GM23248 (cell line): ENCODE results near the gene C10orf105.

Experiments used
- EZH2 ChIP-seq: fragments of 200-600 bp; sonication (generic); IDR thresholded peaks from 2 replicates; pipeline ENCODE4 v1.6.1; 2018; ENCODE audit warnings: antibody characterized with exemption, mild to moderate bottlenecking; ENCODE audit not compliant: insufficient read depth, poor library complexity, severe bottlenecking
- EZH2phosphoT487 ChIP-seq: fragments of 200-600 bp; sonication (generic); IDR thresholded peaks from 2 replicates; pipeline ENCODE4 v1.6.1; 2018; ENCODE audit warnings: antibody characterized with exemption, moderate library complexity, mild to moderate bottlenecking, low read depth; ENCODE audit not compliant: insufficient read depth

- TF ChIP-seq EZH2 (no peak), EZH2phosphoT487 (no peak)
These were observed 47.3 kb downstream of the C10orf105 start for GRCh38 chr10:71671994-71672946.
